ENCODE results near the gene NKAIN2. TPM values are rescaled to one million over a fixed set of nuclear protein-coding genes. Genes with fewer than 3 reads are reported as not detected.
"Not testable (repeated sequence)": the region's sequence is repeated elsewhere in the genome, so short reads cannot be mapped to it uniquely, and the experiment has no call there.

The NKAIN2 gene
- polyA plus RNA-seq, 1 donor (not counting 4 experiments of a cell fraction or from before 2014, with no cell fraction given), result 0.13 TPM

GRCh38 chr6:124699038-124699437, 895.4 kb downstream of the NKAIN2 start:
- no peak for TF ChIP-seq EZH2 (IDR thresholded peaks at IDR 0.05; ENCODE audit: low read length)
- no peak for TF ChIP-seq CTCF (optimal IDR thresholded peaks at IDR 0.05 in 1 of 3, IDR thresholded peaks at IDR 0.05 in 1 of 3, conservative IDR thresholded peaks at IDR 0.05 in 1 of 3; ENCODE audit: extremely low read depth in 1 of 3, insufficient read depth in 2 of 3, low read length in 3 of 3)
- Histone ChIP-seq H3K9ac (ENCODE audit: control insufficient read depth, extremely low read depth, insufficient read depth, low read length) (no peak overlapping the region), H4K20me1 (ENCODE audit: control insufficient read depth, extremely low read depth, insufficient read depth, low read length) (no peaks in the 10 kb centered on the region), H3K4me1 (ENCODE audit: control insufficient read depth, extremely low read depth, insufficient read depth, low read length) (no peaks in the 10 kb centered on the region), H3K27me3 (ENCODE audit: control insufficient read depth, extremely low read depth, insufficient read depth, low read length) (no peaks in the 10 kb centered on the region), H3K9me1 (ENCODE audit: control insufficient read depth, extremely low read depth, insufficient read depth, low read length) (no peaks in the 10 kb centered on the region), H2AFZ (ENCODE audit: control insufficient read depth, low read length) (no peak overlapping the region), H3K9me3 (ENCODE audit: control insufficient read depth, low read depth, low read length) (no peaks in the 10 kb centered on the region), H3K79me2 (ENCODE audit: control insufficient read depth, insufficient read depth, low read length) (no peaks in the 10 kb centered on the region), H3K4me2 (ENCODE audit: control insufficient read depth, extremely low read depth, insufficient read depth, low read depth, low read length) (no peak overlapping the region), H3K4me3 (ENCODE audit: control insufficient read depth in 2 of 3, extremely low read depth in 1 of 3, insufficient read depth in 2 of 3, low read depth in 1 of 3, low read length in 3 of 3) (no peak overlapping the region), H3K36me3 (ENCODE audit: control insufficient read depth in 2 of 2, extremely low read depth in 1 of 2, insufficient read depth in 2 of 2, low read length in 2 of 2) (no peaks in the 10 kb centered on the region), H3K27ac (ENCODE audit: control insufficient read depth, insufficient read depth, low read length) (no peak overlapping the region)
- FAIRE-seq, result no peak
- dilution Hi-C loops (cut with MboI; ENCODE audit: extremely low pct_ligation_motif_present, low sequenced_read_pairs), result no loop called here
- no peak for DNase-seq (ENCODE audit: low read depth, low spot score)

- Histone ChIP-seq H4K20me1 (ENCODE audit: control insufficient read depth, extremely low read depth, insufficient read depth, low read length) (no peaks in the 10 kb centered on the region), H3K9me3 (ENCODE audit: control insufficient read depth, low read depth, low read length) (no peaks in the 10 kb centered on the region)
- FAIRE-seq, result no peak
Measured at GRCh38 chr6:124703541-124703940, 899.9 kb downstream of the NKAIN2 start.

GRCh38 chr6:124712532-124712931, 908.9 kb downstream of the NKAIN2 start:
- FAIRE-seq; H3K9ac ChIP-seq (ENCODE audit: control insufficient read depth, extremely low read depth, insufficient read depth, low read length); H4K20me1 ChIP-seq (ENCODE audit: control insufficient read depth, extremely low read depth, insufficient read depth, low read length); H3K9me1 ChIP-seq (ENCODE audit: control insufficient read depth, extremely low read depth, insufficient read depth, low read length); H3K9me3 ChIP-seq (ENCODE audit: control insufficient read depth, low read depth, low read length); H3K79me2 ChIP-seq (ENCODE audit: control insufficient read depth, insufficient read depth, low read length); dilution Hi-C loops (cut with MboI; ENCODE audit: extremely low pct_ligation_motif_present, low sequenced_read_pairs); H3K4me3 ChIP-seq (ENCODE audit: control insufficient read depth in 2 of 3, extremely low read depth in 1 of 3, insufficient read depth in 2 of 3, low read depth in 1 of 3, low read length in 3 of 3); H3K4me1 ChIP-seq (ENCODE audit: control insufficient read depth, extremely low read depth, insufficient read depth, low read length); H3K4me2 ChIP-seq (ENCODE audit: control insufficient read depth, extremely low read depth, insufficient read depth, low read depth, low read length); H3K27ac ChIP-seq (ENCODE audit: control insufficient read depth, insufficient read depth, low read length); H3K36me3 ChIP-seq (ENCODE audit: control insufficient read depth in 2 of 2, extremely low read depth in 1 of 2, insufficient read depth in 2 of 2, low read length in 2 of 2); DNase-seq (ENCODE audit: low read depth, low spot score); H3K27me3 ChIP-seq (ENCODE audit: control insufficient read depth, extremely low read depth, insufficient read depth, low read length); H2AFZ ChIP-seq (ENCODE audit: control insufficient read depth, low read length): not testable (repeated sequence)

More at GRCh38 chr6:124703541-124703940, 899.9 kb downstream of the NKAIN2 start:
- no peaks in the 10 kb centered on the region for H3K36me3 ChIP-seq (ENCODE audit: control insufficient read depth in 2 of 2, extremely low read depth in 1 of 2, insufficient read depth in 2 of 2, low read length in 2 of 2)
- no peak overlapping the region for H3K27ac ChIP-seq (ENCODE audit: control insufficient read depth, insufficient read depth, low read length)
- no peak for DNase-seq (ENCODE audit: low read depth, low spot score)
- H3K27me3 ChIP-seq (ENCODE audit: control insufficient read depth, extremely low read depth, insufficient read depth, low read length), result no peaks in the 10 kb centered on the region
- no peak for TF ChIP-seq EZH2 (IDR thresholded peaks at IDR 0.05; ENCODE audit: low read length)
- no peak for TF ChIP-seq CTCF (optimal IDR thresholded peaks at IDR 0.05 in 1 of 3, IDR thresholded peaks at IDR 0.05 in 1 of 3, conservative IDR thresholded peaks at IDR 0.05 in 1 of 3; ENCODE audit: extremely low read depth in 1 of 3, insufficient read depth in 2 of 3, low read length in 3 of 3)
- no peaks in the 10 kb centered on the region for H3K4me1 ChIP-seq (ENCODE audit: control insufficient read depth, extremely low read depth, insufficient read depth, low read length)
- H3K79me2 ChIP-seq (ENCODE audit: control insufficient read depth, insufficient read depth, low read length), result no peaks in the 10 kb centered on the region
- H3K9ac ChIP-seq (ENCODE audit: control insufficient read depth, extremely low read depth, insufficient read depth, low read length), result no peak overlapping the region
- no peaks in the 10 kb centered on the region for H3K9me1 ChIP-seq (ENCODE audit: control insufficient read depth, extremely low read depth, insufficient read depth, low read length)
- H2AFZ ChIP-seq (ENCODE audit: control insufficient read depth, low read length), result no peak overlapping the region
- no peak overlapping the region for H3K4me3 ChIP-seq (ENCODE audit: control insufficient read depth in 2 of 3, extremely low read depth in 1 of 3, insufficient read depth in 2 of 3, low read depth in 1 of 3, low read length in 3 of 3)
- dilution Hi-C loops (cut with MboI; ENCODE audit: extremely low pct_ligation_motif_present, low sequenced_read_pairs), result no loop called here
- H3K4me2 ChIP-seq (ENCODE audit: control insufficient read depth, extremely low read depth, insufficient read depth, low read depth, low read length), result no peak overlapping the region
